Mucosa of descending colon (tissue), 3 donors: ENCODE data around the gene ELOB. TPM values are rescaled to one million over a fixed set of nuclear protein-coding genes. Genes with fewer than 3 reads are reported as not detected.
A peak's percentile ranks its signal among the peaks of the same experiment; 100 is the strongest.

Experiments used
- ATAC-seq: fragments of 200-7000 bp; cut with Tn5 transposase; one replicate; pipeline ENCODE4 v1.9.1; 2020; ENCODE audit warnings: mild to moderate bottlenecking, moderate library complexity
- DNase-seq, 3 donors: peaks; one replicate each; pipeline ENCODE4 v3.0.0-alpha.2; 2020
- H3K36me3 ChIP-seq: fragments of 200-600 bp; one replicate; pipeline ENCODE4 v1.8.0; 2021; ENCODE audit warnings: low read depth, mild to moderate bottlenecking
- H3K4me1 ChIP-seq: fragments of 200-600 bp; one replicate; pipeline ENCODE4 v1.8.0; 2021; ENCODE audit warnings: low read depth, mild to moderate bottlenecking
- H3K4me3 ChIP-seq: fragments of 200-600 bp; one replicate; pipeline ENCODE4 v1.8.0; 2021; ENCODE audit warnings: mild to moderate bottlenecking
- H3K9me3 ChIP-seq: fragments of 200-600 bp; one replicate; pipeline ENCODE4 v1.8.0; 2021; ENCODE audit warnings: mild to moderate bottlenecking
- intact Hi-C, 2 donors: fragments of 100-400 bp; cut with DNase I in 1 of 2; cut with micrococcal nuclease in 1 of 2; formaldehyde crosslinking; loops; one replicate each; pipeline versions ENCODE4 v1.11.0 to v1.11.1; 2022; cut with DNase I, micrococcal nuclease
- total RNA-seq, 3 donors: library from RNA; stranded (reverse); fragmentation: NEBNext Ultra II Directional in 2 of 3; extraction: Animal tissue kit (Norgen Biotek cat#: 25700) in 2 of 3; gene quantifications; one replicate each; pipeline versions ENCODE4 v1.2.1 to v1.2.4, GENCODE V29; 2021 to 2023
- TF ChIP-seq, protein P1 (sequence below): fragments of 200-600 bp; IDR thresholded peaks from one replicate; pipeline ENCODE4 v1.8.0; 2022; ENCODE audit warnings: antibody characterized with exemption, mild to moderate bottlenecking
- donor health status: DM: no; HTN: no; CAD: no; lungs with moderate emphysema.
- donor health status: DM: no; HTN: no; CAD: no.
- donor health status: DM: no; HTN: yes; CAD: no.

ELOB gene
- total RNA-seq, 3 donors from 2014 or later, result 231 to 296 (median 285) TPM

DNA sequence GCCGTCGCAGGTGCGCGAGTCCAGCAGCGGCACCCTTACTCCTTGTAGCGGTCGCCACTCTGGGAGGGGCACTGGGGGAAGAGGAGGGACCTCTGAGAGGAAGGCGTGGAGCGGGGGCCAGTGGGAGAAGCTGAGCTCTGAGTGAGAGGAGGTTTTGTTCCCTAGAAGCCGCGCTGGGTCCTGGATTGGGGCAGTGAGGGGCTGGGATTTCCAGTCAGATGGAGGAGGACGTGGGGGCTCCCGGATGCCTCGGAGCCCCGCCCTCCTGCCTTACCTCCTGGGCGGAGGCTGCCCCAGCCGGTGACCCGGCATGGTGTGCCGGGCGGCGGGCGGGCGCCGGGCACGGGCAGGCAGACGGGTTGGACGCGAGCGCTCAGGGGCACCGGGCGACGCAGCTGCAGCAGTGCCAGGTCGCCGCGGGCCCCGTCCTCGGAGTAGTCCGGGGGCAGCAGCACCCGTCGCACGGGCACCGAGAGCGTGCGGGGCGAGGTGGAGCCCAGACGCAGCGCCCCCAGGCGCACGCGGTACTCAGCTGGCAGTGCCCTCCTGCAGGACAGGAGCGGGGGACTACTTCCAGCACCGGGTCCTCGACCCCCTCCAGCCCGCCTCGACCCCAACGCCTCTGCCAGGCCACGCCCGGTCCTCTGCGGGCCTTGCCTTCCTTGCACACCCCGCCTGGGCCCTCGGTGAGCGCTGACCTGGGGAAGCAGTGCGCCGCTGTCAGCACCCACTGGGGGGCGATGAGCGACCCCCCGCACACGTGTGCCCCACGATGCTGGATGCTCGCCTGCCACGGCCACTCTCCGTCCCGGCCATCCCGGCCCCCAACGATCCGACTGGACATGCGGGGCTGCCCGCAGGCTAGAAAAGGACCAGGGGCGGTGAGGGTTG, 8.3 kb upstream of the ELOB start:
- TF ChIP-seq, protein P1, sequence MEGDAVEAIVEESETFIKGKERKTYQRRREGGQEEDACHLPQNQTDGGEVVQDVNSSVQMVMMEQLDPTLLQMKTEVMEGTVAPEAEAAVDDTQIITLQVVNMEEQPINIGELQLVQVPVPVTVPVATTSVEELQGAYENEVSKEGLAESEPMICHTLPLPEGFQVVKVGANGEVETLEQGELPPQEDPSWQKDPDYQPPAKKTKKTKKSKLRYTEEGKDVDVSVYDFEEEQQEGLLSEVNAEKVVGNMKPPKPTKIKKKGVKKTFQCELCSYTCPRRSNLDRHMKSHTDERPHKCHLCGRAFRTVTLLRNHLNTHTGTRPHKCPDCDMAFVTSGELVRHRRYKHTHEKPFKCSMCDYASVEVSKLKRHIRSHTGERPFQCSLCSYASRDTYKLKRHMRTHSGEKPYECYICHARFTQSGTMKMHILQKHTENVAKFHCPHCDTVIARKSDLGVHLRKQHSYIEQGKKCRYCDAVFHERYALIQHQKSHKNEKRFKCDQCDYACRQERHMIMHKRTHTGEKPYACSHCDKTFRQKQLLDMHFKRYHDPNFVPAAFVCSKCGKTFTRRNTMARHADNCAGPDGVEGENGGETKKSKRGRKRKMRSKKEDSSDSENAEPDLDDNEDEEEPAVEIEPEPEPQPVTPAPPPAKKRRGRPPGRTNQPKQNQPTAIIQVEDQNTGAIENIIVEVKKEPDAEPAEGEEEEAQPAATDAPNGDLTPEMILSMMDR, result no peak

DNA sequence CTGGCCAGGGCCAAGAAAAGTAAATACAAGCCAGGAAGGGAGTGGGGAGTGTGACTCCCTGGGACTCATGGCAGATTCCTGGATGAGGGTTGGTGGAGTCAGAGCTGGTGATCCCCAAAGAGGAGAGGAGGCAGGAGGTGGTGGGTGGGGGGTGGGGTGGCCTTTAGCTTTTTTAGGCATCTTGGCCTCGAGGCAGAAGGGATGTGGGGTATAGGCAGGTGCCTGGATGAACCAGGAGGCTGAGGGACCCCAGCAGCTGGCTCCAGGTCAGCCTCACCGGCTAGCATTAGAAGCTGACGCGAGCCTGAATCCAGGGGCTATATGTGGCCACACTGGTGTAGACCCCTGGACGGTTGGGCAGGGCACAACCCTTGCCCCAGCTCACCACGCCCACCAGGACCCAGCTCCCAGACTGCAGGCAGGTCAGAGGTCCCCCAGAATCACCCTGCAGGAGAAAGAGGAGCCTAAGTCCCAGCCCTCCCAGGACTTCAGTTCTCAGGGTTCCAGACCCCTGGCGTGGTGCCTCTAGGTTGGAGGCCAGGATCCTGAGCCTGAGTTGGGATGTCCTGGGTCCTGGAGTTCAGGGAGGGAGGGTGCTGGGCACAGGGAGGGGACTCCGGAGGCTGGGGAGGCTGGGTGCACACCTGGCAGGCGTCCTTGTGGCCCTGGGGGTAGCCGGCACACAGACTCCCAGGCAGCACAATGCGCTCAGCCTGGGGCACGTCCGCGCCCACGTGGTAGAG, 7.4 kb upstream of the ELOB start:
- Histone ChIP-seq H3K36me3 (no peaks in the 10 kb centered on the region), H3K4me1 (peaks cover 14% of the 10 kb centered on the region), H3K4me3 (no peak overlapping the region), H3K9me3 (no peaks in the 10 kb centered on the region)
- intact Hi-C loops, result no loop called here
- DNase-seq, result peak in 1 of 3 donors; percentile 47
- peak; percentile 68 for ATAC-seq
- TF ChIP-seq, protein P1, result no peak

More for the DNA sequence above, 8.3 kb upstream of the ELOB start:
- peaks cover 14% of the 10 kb centered on the region for H3K4me1 ChIP-seq
- H3K4me3 ChIP-seq, result no peak overlapping the region
- ATAC-seq (peak; percentile 69), DNase-seq (peak in 2 of 3 donors; percentile 60 to 64)
- no peaks in the 10 kb centered on the region for H3K9me3 ChIP-seq
- no peaks in the 10 kb centered on the region for H3K36me3 ChIP-seq
- intact Hi-C loops, result no loop called here

DNA sequence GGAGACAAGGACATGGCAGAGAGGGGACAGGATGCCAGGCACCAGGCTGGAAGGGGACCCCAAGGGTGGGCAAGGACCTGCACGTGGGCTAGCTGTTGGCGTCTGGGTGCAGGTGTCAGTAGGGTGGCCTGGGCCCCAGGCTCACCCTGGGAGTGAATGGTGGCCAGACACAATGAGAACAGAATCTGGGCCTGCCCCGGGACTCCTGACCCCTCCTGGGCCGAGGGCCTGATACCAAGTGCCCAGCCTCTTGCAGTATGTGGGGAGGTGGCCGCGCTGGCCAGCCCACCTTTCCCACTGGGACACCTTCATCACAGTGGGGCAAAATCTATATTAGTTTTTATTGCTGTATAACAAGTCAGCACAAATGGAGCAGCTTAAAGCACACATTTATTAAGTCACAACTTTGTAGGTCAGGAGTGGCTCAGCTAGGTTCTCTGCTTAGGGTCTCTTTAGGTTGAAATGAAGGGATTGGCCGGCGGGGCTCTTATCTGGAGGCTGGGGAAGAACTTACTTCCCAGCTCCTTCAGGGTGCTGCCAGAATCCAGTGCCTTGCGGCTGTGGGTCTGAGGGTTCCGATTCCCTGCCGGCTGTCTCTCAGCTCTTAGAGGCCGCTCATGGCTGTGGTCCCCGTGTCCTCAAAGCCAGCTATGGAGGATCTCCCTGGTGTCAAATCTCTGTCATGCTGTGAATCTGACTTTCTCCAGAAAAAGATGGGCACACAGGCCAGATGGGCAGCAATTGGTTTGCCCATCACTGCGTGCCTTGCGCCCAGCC, 6.7 kb upstream of the ELOB start:
- H3K4me1 ChIP-seq, result peaks cover 16% of the 10 kb centered on the region
- no peaks in the 10 kb centered on the region for H3K9me3 ChIP-seq
- TF ChIP-seq, protein P1, result no peak
- H3K4me3 ChIP-seq, result no peak overlapping the region
- ATAC-seq (no peak), DNase-seq (peak in 1 of 3 donors; percentile 21)
- no peaks in the 10 kb centered on the region for H3K36me3 ChIP-seq
- intact Hi-C loops, result no loop called here

DNA sequence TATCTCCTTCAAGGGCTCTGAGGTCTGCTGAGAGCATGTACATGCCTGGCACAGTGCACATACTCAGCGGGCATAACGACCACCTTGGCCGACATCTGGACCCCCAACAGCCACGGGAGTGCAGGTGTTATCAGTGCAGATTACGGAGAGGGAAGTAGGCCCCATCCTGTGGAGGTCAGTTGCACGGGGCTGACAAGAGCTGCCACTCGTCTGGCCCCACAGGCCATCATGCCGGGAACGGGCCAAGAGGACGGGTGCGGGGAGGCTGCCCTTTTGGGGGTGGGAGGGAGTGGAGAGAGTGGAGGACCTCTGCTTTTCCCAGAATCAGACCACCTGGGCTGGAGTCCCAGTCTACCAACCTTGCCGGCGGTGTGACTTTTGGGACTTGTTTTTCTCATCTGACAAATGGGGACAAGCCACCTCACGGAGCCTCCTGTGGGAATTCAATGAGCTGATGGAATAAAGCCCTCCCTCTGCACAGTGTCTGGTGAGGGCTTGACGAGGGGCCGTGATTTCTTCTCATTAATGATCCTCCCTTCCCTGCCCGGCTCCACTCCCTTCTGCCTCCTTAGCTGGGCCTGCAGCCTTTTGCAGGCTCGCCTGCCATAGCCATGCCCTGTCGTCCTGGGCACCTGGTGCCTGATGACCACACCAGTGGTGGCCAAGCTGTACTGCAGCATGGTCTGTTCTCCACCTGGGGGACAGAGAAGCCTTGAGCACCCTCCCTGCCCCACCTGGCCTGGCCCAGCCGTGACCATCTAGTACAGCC, 5.7 kb upstream of the ELOB start:
- H3K4me1 ChIP-seq, result peaks cover 20% of the 10 kb centered on the region
- DNase-seq (no peak), ATAC-seq (no peak)
- intact Hi-C loops, result no loop called here
- H3K36me3 ChIP-seq, result no peaks in the 10 kb centered on the region
- no peak overlapping the region for H3K4me3 ChIP-seq
- no peaks in the 10 kb centered on the region for H3K9me3 ChIP-seq
- TF ChIP-seq, protein P1, result no peak
